Right ventricle myocardium superior (tissue), 1 donor: Measurements from ENCODE around the gene MYO7A. TPM values are rescaled to one million over a fixed set of nuclear protein-coding genes. Genes with fewer than 3 reads are reported as not detected.
A peak's percentile ranks its signal among the peaks of the same experiment; 100 is the strongest.

ENCODE experiments used
- ATAC-seq: fragments of 200-7000 bp; cut with Tn5 transposase; one replicate; pipeline ENCODE4 v1.9.1; 2020; ENCODE audit warnings: mild to moderate bottlenecking; ENCODE audit not compliant: poor library complexity
- DNase-seq: peaks from one replicate; pipeline ENCODE4 v3.0.0-alpha.2; 2020
- intact Hi-C: fragments of 100-400 bp; cut with DNase I; formaldehyde crosslinking; loops from one replicate; pipeline ENCODE4 v1.11.2; 2022
- total RNA-seq: library from RNA; stranded (reverse); fragmentation: NEBNext Ultra II Directional; extraction: Animal tissue kit (Norgen Biotek cat#: 25700); gene quantifications from one replicate; pipeline ENCODE4 v1.2.1, GENCODE V29; 2021
- donor health status: DM: no; HTN: yes; CAD: no; lungs with severe emphysema.

MYO7A gene
- total RNA-seq, 1 donor from 2014 or later: 4.4 TPM

DNA sequence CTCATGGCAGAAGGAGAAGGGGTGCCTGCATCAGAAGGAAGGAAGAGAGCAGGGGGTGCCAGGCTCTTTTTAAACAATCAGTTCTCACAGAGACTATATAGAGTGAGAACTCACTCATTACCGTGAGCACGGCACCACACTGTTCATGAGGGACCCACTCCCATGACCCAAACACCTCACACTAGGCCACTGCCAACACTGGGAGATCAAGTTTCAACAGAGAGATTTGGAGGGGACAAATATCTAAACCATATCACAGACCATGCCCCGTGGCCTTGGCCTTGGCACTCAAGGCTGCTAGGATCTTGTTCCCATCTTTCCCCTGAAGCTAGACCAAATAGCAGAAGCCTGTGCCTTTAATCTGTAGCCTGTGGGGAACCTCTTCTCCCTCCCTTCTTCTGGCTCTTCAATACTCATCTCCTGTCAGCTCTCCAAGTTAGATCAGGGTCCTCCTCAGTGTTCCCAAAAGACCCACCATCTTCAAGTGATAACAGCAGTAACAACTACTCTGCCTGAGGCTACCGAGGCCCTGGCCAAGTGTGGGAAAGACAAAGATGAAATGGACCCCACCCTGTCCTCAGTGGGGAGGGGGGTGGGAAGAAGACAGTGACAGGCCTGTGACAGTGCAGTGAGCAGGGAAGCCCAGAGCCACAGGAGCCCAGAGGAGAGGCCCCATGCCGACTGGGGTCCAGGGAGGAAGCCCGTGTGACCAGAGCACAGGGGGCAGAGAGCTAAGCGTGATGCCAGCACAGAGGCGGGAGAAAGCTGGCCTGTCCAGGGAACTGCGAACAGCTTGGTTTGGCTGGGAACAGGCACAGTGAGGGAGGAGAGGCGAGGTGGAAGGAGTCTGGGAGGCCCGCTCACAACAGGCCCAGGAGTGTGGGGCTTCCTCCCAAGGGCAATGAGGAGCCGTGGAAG is 72.6 kb downstream of the MYO7A start:
- intact Hi-C loops: no loop called here
- ATAC-seq (no peak), DNase-seq (no peak)

GRCh38 chr11:77201370-77201769 is 73.3 kb downstream of the MYO7A start:
- intact Hi-C loops: no loop called here
- no peak for DNase-seq
- no peak for ATAC-seq

- intact Hi-C loops: no loop called here
- DNase-seq: no peak
- ATAC-seq: no peak
Measured at GRCh38 chr11:77201991-77202841, 74.2 kb downstream of the MYO7A start.

- DNase-seq: no peak
- intact Hi-C loops: no loop called here
- no peak for ATAC-seq
Measured at GRCh38 chr11:77202941-77203900, 75.2 kb downstream of the MYO7A start.

DNA sequence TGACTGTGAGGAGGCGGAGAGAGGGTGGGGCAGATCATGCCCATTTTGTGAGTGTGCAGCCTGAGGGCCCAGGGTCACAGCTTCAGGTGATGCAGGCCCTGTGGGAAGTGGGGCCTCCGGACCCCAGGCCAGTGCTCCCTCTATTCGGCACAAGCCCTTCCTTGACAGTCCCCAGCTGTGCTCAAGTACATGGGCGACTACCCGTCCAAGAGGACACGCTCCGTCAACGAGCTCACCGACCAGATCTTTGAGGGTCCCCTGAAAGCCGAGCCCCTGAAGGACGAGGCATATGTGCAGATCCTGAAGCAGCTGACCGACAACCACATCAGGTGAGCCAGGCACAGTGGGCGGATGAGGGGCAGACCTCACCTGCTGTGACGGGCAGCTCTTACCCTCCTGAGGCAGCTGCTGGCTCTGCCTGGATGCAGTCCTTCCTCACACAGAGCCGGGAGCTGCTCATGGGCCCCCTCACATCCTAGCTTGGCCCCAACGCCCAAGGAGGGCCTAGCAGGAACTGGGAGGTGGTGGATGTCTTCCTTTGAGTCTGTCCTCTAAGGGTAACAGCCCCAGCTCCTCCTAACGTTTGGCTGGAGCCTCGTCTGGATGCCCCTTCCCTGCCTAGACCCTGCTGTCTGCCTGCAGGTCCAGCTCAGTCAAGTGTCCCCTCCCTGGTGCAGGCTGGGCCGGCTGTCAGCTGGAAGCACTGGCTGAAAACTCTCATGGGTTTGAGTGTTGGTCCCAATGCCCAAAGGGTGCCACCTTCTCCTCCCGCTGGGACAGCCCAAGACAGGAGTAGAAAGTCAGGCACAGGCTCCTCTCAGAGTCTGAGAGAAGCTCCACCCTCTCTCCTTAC is 76.1 kb downstream of the MYO7A start:
- DNase-seq (no peak), ATAC-seq (no peak)
- intact Hi-C loops: no loop called here

- intact Hi-C loops: no loop called here
- DNase-seq: no peak
- ATAC-seq: no peak
Measured at GRCh38 chr11:77204754-77205466, 76.9 kb downstream of the MYO7A start.

- DNase-seq (peak; percentile 36), ATAC-seq (no peak)
- intact Hi-C loops: no loop called here
Measured at GRCh38 chr11:77205467-77206263, 77.6 kb downstream of the MYO7A start.

GRCh38 chr11:77206264-77207018 is 78.4 kb downstream of the MYO7A start:
- no peak for DNase-seq
- intact Hi-C loops: no loop called here

GRCh38 chr11:77207019-77207485 is 79.0 kb downstream of the MYO7A start:
- ATAC-seq (no peak), DNase-seq (no peak)
- intact Hi-C loops: no loop called here

More at GRCh38 chr11:77206264-77207018, 78.4 kb downstream of the MYO7A start:
- no peak for ATAC-seq

- intact Hi-C loops: no loop called here
- DNase-seq (peak; percentile 41), ATAC-seq (no peak)
Measured at GRCh38 chr11:77207618-77208313, 79.7 kb downstream of the MYO7A start.

DNA sequence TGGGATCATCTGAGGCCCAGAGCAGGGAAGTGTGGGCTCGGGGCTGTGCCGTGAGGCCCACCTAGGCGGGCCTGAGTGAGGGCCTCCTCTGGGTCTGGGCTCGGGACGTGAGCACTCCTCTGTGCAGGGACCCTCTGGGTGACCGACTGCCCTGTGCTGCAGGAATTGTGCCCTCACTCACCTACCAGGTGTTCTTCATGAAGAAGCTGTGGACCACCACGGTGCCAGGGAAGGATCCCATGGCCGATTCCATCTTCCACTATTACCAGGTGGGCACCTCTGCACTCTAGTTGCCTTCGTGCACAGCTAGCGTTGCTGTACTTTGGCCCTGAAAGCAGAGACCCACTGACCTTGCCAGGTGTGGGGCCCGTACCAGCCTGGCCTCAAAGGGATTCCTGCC is 80.5 kb downstream of the MYO7A start:
- no peak for DNase-seq
- intact Hi-C loops: no loop called here
- ATAC-seq: no peak

DNA sequence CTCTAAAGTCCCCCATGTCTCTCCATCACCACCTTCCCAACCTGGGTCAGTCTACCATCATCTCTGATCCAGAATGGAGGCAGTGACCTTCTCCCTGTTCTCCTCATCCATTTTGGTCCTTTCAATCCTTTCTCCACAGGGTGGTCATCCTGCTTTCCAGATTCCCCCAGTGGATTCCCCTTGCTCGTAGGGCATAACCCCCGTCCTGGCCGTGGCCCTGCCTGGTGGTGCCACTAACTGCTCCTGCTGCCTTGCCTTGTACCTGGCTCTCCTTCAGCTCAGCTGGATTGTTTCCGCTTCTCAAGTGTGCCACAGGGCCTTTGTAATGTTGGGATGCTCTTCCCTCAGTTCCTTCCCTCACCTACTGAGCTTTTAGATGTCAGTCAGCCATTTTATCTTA is 81.6 kb downstream of the MYO7A start:
- intact Hi-C loops: no loop called here
- DNase-seq (no peak), ATAC-seq (no peak)

DNA sequence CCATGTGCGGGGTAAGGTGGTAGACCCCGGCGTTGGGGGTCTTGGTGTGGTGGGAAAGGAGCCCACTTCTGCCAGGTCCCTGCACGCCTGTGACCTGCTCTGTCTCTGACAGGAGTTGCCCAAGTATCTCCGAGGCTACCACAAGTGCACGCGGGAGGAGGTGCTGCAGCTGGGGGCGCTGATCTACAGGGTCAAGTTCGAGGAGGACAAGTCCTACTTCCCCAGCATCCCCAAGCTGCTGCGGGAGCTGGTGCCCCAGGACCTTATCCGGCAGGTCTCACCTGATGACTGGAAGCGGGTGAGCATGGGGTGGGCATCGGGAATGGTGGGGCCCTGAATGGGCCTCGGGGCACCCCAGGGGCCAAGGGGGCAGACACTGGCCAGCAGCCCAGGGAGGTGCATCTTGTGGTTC is 83.0 kb downstream of the MYO7A start:
- ATAC-seq: no peak
- no peak for DNase-seq
- intact Hi-C loops: no loop called here

- no peak for DNase-seq
- intact Hi-C loops: no loop called here
- no peak for ATAC-seq
Measured at GRCh38 chr11:77211594-77212251, 83.7 kb downstream of the MYO7A start.
